Measurements from ENCODE around the gene RNGTT.

The RNGTT gene

DNA sequence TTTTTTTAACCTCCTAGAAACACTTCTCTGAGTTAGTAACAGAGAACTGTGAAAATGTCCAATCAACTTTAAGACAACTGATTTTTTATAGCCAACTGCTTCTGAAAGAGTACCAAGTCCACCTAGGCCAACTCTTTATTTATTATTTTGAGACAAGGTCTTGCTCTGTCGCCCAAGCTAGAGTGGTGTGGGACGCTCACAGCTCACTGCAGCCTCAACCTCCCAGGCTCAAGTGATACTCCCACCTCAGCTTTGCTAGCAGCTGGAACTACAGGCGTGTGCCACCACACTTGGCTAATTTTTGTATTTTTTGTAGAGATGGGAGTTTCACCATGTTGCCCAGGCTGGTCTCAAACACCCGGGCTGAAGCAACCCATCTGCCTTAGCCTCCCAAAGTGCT, 331.6 kb downstream of the RNGTT start:
- H3K27me3 ChIP-seq (ENCODE audit: insufficient read depth, low read length, poor library complexity, severe bottlenecking) = no peaks in the 10 kb centered on the region
- TF ChIP-seq EZH2phosphoT487 (IDR thresholded peaks at IDR 0.05; ENCODE audit: borderline replicate concordance) = no peak
- TF ChIP-seq, protein P1, sequence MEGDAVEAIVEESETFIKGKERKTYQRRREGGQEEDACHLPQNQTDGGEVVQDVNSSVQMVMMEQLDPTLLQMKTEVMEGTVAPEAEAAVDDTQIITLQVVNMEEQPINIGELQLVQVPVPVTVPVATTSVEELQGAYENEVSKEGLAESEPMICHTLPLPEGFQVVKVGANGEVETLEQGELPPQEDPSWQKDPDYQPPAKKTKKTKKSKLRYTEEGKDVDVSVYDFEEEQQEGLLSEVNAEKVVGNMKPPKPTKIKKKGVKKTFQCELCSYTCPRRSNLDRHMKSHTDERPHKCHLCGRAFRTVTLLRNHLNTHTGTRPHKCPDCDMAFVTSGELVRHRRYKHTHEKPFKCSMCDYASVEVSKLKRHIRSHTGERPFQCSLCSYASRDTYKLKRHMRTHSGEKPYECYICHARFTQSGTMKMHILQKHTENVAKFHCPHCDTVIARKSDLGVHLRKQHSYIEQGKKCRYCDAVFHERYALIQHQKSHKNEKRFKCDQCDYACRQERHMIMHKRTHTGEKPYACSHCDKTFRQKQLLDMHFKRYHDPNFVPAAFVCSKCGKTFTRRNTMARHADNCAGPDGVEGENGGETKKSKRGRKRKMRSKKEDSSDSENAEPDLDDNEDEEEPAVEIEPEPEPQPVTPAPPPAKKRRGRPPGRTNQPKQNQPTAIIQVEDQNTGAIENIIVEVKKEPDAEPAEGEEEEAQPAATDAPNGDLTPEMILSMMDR (conservative IDR thresholded peaks at IDR 0.05; ENCODE audit: low read length) = no peak
- H3K4me3 ChIP-seq (ENCODE audit: low read length, poor library complexity, severe bottlenecking) = no peak overlapping the region
- no peaks in the 10 kb centered on the region; the same call in 1 of the 2 replicates for H3K79me2 ChIP-seq (ENCODE audit: insufficient read depth, low read length)
- H3F3A ChIP-seq (ENCODE audit: low read depth) = no peaks in the 10 kb centered on the region
- H3K4me1 ChIP-seq (ENCODE audit: insufficient read depth, low read length, poor library complexity, severe bottlenecking) = peaks cover 42% of the 10 kb centered on the region
- no peaks in the 10 kb centered on the region for H3K9me2 ChIP-seq (replicated peaks; ENCODE audit: low read depth, low read length)
- H2AFZ ChIP-seq (ENCODE audit: low read length) = no peak overlapping the region
- no peaks in the 10 kb centered on the region for H3K9me3 ChIP-seq (ENCODE audit: insufficient read depth, low read depth, low read length)
- H4K20me1 ChIP-seq (ENCODE audit: insufficient read depth, low read length, poor library complexity, severe bottlenecking) = no peaks in the 10 kb centered on the region
- H3K9ac ChIP-seq (ENCODE audit: low read depth, low read length, poor library complexity, severe bottlenecking) = no peak overlapping the region
- no peaks in the 10 kb centered on the region for H3K36me3 ChIP-seq (ENCODE audit: insufficient read depth, low read length)
- no peak overlapping the region for H3K4me2 ChIP-seq (ENCODE audit: low read depth, low read length, poor library complexity, severe bottlenecking)

DNA sequence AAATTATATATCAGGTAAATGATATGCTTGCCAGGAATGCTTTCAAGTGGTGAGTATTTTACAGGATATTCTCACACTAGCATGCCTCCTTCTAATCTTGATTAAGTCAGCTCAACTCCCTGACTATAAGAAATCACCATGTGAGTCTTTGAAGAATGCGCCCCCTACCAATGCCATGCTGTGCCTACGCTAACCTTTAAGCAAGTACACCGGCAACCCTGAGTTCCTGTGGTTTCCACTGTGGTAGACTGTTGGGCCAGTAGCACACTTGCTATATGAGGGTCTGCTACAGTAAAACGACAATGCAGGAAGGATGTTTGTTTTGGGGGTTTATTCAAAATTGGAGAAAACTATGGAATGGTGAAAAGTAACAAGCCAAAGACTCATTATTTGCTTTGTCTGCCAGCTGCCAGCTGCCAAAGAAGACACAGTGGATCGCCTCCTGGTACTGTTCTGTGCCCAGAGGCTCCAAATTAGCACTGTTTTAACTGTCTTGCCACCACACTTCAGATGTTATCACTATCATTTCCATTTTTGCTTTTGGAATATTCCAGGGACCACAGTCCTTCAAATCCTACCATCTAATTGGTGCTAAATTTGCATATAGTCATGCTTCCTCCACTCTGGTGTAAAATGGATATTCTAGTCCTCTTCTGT, 333.5 kb downstream of the RNGTT start:
- H4K20me1 ChIP-seq (ENCODE audit: insufficient read depth, low read length, poor library complexity, severe bottlenecking) = no peaks in the 10 kb centered on the region
- H3K79me2 ChIP-seq (ENCODE audit: insufficient read depth, low read length) = no peaks in the 10 kb centered on the region
- H3K4me1 ChIP-seq (ENCODE audit: insufficient read depth, low read length, poor library complexity, severe bottlenecking) = peaks cover 42% of the 10 kb centered on the region
- TF ChIP-seq, protein P1 (conservative IDR thresholded peaks at IDR 0.05; ENCODE audit: low read length) = peak; percentile 80
- no peak for TF ChIP-seq EZH2phosphoT487 (IDR thresholded peaks at IDR 0.05; ENCODE audit: borderline replicate concordance)
- H3K4me3 ChIP-seq (ENCODE audit: low read length, poor library complexity, severe bottlenecking) = peak overlapping the region; percentile 54
- no peaks in the 10 kb centered on the region for H3F3A ChIP-seq (ENCODE audit: low read depth)
- peak overlapping the region; percentile 83 for H3K4me2 ChIP-seq (ENCODE audit: low read depth, low read length, poor library complexity, severe bottlenecking)
- no peaks in the 10 kb centered on the region for H3K36me3 ChIP-seq (ENCODE audit: insufficient read depth, low read length)
- H3K9ac ChIP-seq (ENCODE audit: low read depth, low read length, poor library complexity, severe bottlenecking) = peak overlapping the region; percentile 35
- no peaks in the 10 kb centered on the region for H3K9me3 ChIP-seq (ENCODE audit: insufficient read depth, low read depth, low read length)
- H2AFZ ChIP-seq (ENCODE audit: low read length) = peak overlapping the region; percentile 3; the same call in 1 of the 2 replicates
- no peaks in the 10 kb centered on the region for H3K9me2 ChIP-seq (replicated peaks; ENCODE audit: low read depth, low read length)
- no peaks in the 10 kb centered on the region for H3K27me3 ChIP-seq (ENCODE audit: insufficient read depth, low read length, poor library complexity, severe bottlenecking)

DNA sequence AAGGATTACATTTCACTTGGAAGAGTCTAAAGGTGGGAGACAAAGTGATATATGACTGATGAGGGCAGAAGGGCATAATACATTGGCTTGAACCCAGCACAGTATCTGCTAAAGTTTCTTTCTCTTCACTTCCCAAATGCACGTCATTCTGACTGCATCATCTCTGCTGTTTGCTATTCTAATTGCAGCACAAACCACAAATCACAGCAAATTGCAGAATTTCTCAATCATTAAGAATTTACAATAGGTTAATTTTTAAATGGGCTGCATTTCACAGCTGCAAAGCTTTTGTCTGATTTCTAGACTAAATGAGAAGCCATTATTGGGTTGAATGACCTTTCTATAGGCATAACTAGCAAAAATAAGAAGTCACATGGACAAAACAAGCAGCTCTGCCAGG, 337.0 kb downstream of the RNGTT start:
- H3K79me2 ChIP-seq (ENCODE audit: insufficient read depth, low read length) = no peaks in the 10 kb centered on the region
- H4K20me1 ChIP-seq (ENCODE audit: insufficient read depth, low read length, poor library complexity, severe bottlenecking) = no peaks in the 10 kb centered on the region
- H3K9me3 ChIP-seq (ENCODE audit: insufficient read depth, low read depth, low read length) = no peaks in the 10 kb centered on the region
- TF ChIP-seq, protein P1 (conservative IDR thresholded peaks at IDR 0.05; ENCODE audit: low read length) = no peak
- no peak for TF ChIP-seq EZH2phosphoT487 (IDR thresholded peaks at IDR 0.05; ENCODE audit: borderline replicate concordance)
- no peak overlapping the region for H3K9ac ChIP-seq (ENCODE audit: low read depth, low read length, poor library complexity, severe bottlenecking)
- no peak overlapping the region for H2AFZ ChIP-seq (ENCODE audit: low read length)
- H3K4me3 ChIP-seq (ENCODE audit: low read length, poor library complexity, severe bottlenecking) = no peak overlapping the region
- H3K36me3 ChIP-seq (ENCODE audit: insufficient read depth, low read length) = no peaks in the 10 kb centered on the region
- no peaks in the 10 kb centered on the region for H3K27me3 ChIP-seq (ENCODE audit: insufficient read depth, low read length, poor library complexity, severe bottlenecking)
- no peaks in the 10 kb centered on the region for H3F3A ChIP-seq (ENCODE audit: low read depth)
- H3K4me1 ChIP-seq (ENCODE audit: insufficient read depth, low read length, poor library complexity, severe bottlenecking) = peaks cover 40% of the 10 kb centered on the region
- no peak overlapping the region for H3K4me2 ChIP-seq (ENCODE audit: low read depth, low read length, poor library complexity, severe bottlenecking)
- H3K9me2 ChIP-seq (replicated peaks; ENCODE audit: low read depth, low read length) = no peaks in the 10 kb centered on the region

All from Loucy (cell line).